Progenitor cell of endocrine pancreas (in vitro differentiated cells): ENCODE measurements around the gene UGT1A9. TPM values are rescaled to one million over a fixed set of nuclear protein-coding genes. Genes with fewer than 3 reads are reported as not detected.

Source experiments
- DNase-seq: peaks from one replicate; pipeline ENCODE4 v3.0.0; 2021; ENCODE audit warnings: low spot score; ENCODE audit not compliant: unreplicated experiment
- H3K27ac Mint-ChIP-seq: 2 replicates; pipeline ENCODE4 v1.8.0; 2021; ENCODE audit warnings: mild to moderate bottlenecking, moderate library complexity, mixed read lengths
- H3K27me3 Mint-ChIP-seq: 2 replicates; pipeline ENCODE4 v1.8.0; 2021; ENCODE audit warnings: mixed read lengths
- H3K36me3 Mint-ChIP-seq: 2 replicates; pipeline ENCODE4 v1.8.0; 2022; ENCODE audit warnings: mixed read lengths; ENCODE audit not compliant: insufficient read depth
- H3K4me1 Mint-ChIP-seq: 2 replicates; pipeline ENCODE4 v1.8.0; 2021; ENCODE audit warnings: low read depth, mixed read lengths
- H3K4me3 Mint-ChIP-seq: 2 replicates; pipeline ENCODE4 v1.8.0; 2021; ENCODE audit warnings: low read depth, mild to moderate bottlenecking, moderate library complexity, mixed read lengths
- H3K9me3 Mint-ChIP-seq: 2 replicates; pipeline ENCODE4 v1.8.0; 2021; ENCODE audit warnings: low read depth, mixed read lengths
- total RNA-seq: library from RNA; stranded (reverse); gene quantifications from 2 replicates; pipeline ENCODE4 v1.2.1, GENCODE V29; 2021
- TF ChIP-seq, protein P1 (sequence below): fragments of 200-600 bp; sonication (generic); IDR thresholded peaks from one replicate; pipeline ENCODE4 v1.5.0; 2021; ENCODE audit warnings: antibody characterized with exemption, mild to moderate bottlenecking; ENCODE audit not compliant: unreplicated experiment

Gene UGT1A9
- total RNA-seq, 1 donor from 2014 or later, result not detected

DNA sequence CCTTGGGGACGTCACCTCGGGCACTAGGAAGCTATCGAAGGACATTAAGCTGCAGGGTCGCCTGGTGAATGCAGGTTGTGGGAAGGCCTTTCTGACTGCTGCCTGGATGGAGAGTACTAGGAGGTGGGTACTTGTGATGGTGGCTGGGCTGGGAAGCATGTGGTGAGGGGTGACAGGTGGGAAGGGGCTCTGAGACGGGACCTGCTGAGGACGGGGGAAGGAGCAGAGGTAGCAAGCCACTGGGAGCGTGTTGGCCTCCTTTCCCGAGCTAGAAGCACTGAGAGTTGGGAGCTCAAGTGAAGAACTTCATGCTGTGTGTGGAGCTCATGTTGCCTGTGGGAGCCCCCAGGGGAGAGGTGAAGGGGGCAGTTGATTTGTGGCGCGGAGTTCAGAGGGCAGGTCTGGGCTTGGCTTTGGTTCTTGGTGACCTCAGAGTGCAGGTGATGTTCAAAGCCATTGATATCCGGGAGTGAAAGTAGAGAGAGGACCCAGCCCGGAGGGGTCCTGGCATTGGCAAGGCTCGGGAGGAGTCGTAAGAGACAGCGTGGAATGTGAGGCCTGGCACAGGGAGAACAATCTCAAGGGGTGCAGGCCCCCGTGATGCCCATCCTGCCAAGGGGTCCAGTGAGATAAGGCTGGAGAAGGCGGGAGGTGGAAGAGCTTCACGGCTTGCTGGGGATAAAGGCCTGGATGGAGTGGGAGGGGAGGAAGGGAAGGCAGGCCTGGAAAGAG is 119.6 kb downstream of the UGT1A9 start:
- Mint-ChIP-seq H3K36me3 (no peaks in the 10 kb centered on the region), H3K27ac (no peak overlapping the region), H3K27me3 (peaks cover 11% of the 10 kb centered on the region), H3K4me1 (no peaks in the 10 kb centered on the region), H3K4me3 (no peak overlapping the region), H3K9me3 (no peaks in the 10 kb centered on the region)
- TF ChIP-seq, protein P1, sequence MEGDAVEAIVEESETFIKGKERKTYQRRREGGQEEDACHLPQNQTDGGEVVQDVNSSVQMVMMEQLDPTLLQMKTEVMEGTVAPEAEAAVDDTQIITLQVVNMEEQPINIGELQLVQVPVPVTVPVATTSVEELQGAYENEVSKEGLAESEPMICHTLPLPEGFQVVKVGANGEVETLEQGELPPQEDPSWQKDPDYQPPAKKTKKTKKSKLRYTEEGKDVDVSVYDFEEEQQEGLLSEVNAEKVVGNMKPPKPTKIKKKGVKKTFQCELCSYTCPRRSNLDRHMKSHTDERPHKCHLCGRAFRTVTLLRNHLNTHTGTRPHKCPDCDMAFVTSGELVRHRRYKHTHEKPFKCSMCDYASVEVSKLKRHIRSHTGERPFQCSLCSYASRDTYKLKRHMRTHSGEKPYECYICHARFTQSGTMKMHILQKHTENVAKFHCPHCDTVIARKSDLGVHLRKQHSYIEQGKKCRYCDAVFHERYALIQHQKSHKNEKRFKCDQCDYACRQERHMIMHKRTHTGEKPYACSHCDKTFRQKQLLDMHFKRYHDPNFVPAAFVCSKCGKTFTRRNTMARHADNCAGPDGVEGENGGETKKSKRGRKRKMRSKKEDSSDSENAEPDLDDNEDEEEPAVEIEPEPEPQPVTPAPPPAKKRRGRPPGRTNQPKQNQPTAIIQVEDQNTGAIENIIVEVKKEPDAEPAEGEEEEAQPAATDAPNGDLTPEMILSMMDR, result no peak
- DNase-seq, result no peak

GRCh38 chr2:233791883-233792329 is 120.2 kb downstream of the UGT1A9 start:
- Mint-ChIP-seq H3K4me1 (no peaks in the 10 kb centered on the region), H3K27me3 (peaks cover 11% of the 10 kb centered on the region), H3K27ac (no peak overlapping the region), H3K36me3 (no peaks in the 10 kb centered on the region), H3K9me3 (no peaks in the 10 kb centered on the region), H3K4me3 (no peak overlapping the region)
- TF ChIP-seq, protein P1, result no peak
- DNase-seq, result no peak

DNA sequence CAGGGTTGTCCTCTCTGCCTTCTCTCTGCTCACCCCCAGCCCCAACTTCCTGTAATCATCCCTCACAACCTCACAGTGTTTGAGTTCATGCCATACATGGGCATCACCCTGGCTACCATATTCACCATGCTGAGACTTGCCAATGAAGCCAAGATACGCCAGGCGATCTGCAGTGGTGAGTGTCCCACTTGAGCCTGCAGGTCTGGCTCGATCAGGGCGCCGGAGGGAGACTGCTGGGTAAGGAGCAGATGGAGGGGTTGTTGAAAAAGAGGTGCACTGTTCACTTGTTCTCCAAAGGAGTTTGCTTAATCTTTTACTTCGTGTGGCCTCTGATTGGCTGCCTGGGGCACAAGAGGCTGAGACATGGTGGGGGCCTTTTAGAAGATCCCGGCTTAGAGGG is 121.0 kb downstream of the UGT1A9 start:
- H3K4me3 Mint-ChIP-seq, result no peak overlapping the region
- no peaks in the 10 kb centered on the region for H3K9me3 Mint-ChIP-seq
- H3K36me3 Mint-ChIP-seq, result no peaks in the 10 kb centered on the region
- TF ChIP-seq, protein P1, result no peak
- H3K27ac Mint-ChIP-seq, result no peak overlapping the region
- H3K27me3 Mint-ChIP-seq, result peaks cover 11% of the 10 kb centered on the region
- no peaks in the 10 kb centered on the region for H3K4me1 Mint-ChIP-seq
- DNase-seq, result no peak

- Mint-ChIP-seq H3K4me1 (no peaks in the 10 kb centered on the region), H3K36me3 (no peaks in the 10 kb centered on the region), H3K27me3 (peaks cover 11% of the 10 kb centered on the region), H3K4me3 (no peak overlapping the region), H3K27ac (no peak overlapping the region), H3K9me3 (no peaks in the 10 kb centered on the region)
- no peak for DNase-seq
- TF ChIP-seq, protein P1, result no peak
Measured at GRCh38 chr2:233793465-233794127, 121.9 kb downstream of the UGT1A9 start.

DNA sequence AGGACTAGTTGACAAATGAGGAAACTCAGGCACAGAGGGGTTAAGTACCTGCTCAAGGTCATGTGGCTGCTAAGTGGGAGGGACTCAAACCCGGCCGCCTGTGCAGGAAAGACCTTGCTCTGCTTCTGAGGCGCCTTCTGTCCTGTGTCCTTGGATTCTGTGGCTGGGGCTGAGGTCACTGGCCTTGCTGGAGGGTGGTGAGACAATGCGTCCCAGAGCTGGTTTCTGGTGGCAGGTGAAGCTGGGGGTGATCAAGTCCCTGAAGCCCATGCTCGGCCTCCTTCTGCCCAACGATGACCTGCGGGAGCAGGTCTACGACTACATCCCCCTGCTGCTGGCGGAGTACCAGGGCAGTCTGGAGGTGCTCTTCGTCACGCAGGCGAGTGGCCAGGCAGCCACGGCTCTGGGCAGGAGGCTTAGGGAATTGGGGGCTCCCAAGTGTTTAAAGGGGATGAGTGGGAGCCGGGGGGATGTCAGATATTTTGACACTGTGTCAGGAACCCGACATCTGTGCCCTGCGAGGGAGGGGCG is 122.5 kb downstream of the UGT1A9 start:
- no peak overlapping the region for H3K27ac Mint-ChIP-seq
- DNase-seq, result no peak
- H3K36me3 Mint-ChIP-seq, result no peaks in the 10 kb centered on the region
- no peak overlapping the region for H3K4me3 Mint-ChIP-seq
- TF ChIP-seq, protein P1, result no peak
- no peaks in the 10 kb centered on the region for H3K9me3 Mint-ChIP-seq
- peaks cover 14% of the 10 kb centered on the region for H3K27me3 Mint-ChIP-seq
- H3K4me1 Mint-ChIP-seq, result no peaks in the 10 kb centered on the region
